Ishikawa (cell line): Measurements from ENCODE around the gene ITGA8.

ENCODE experiments used
- CEBPB ChIP-seq: IDR thresholded peaks from 2 replicates; pipeline ENCODE4 v1.6.1; 2012
- CREB1 ChIP-seq: IDR thresholded peaks from 2 replicates; pipeline ENCODE4 v1.6.1; 2012; ENCODE audit warnings: low read depth
- EGR1 ChIP-seq: IDR thresholded peaks from 2 replicates; pipeline ENCODE4 v1.6.1; 2012
- EP300 ChIP-seq: IDR thresholded peaks from 2 replicates; pipeline ENCODE4 v1.6.1; 2012; ENCODE audit warnings: borderline replicate concordance
- FOXM1 ChIP-seq: IDR thresholded peaks from 2 replicates; pipeline ENCODE4 v1.6.1; 2012; ENCODE audit warnings: low read depth, borderline replicate concordance
- MAX ChIP-seq: IDR thresholded peaks from 2 replicates; pipeline ENCODE4 v1.6.1; 2012
- NFIC ChIP-seq: IDR thresholded peaks from 2 replicates; pipeline ENCODE4 v1.6.1; 2012
- RAD21 ChIP-seq: IDR thresholded peaks from 2 replicates; pipeline ENCODE4 v1.6.1; 2012; ENCODE audit warnings: low read depth
- REST ChIP-seq: IDR thresholded peaks from 2 replicates; pipeline ENCODE4 v1.6.1; 2012; ENCODE audit warnings: low read depth, mild to moderate bottlenecking
- TAF1 ChIP-seq: IDR thresholded peaks from 2 replicates; pipeline ENCODE4 v1.6.1; 2012; ENCODE audit warnings: low read depth, mild to moderate bottlenecking
- TCF12 ChIP-seq: IDR thresholded peaks from 2 replicates; pipeline ENCODE4 v1.6.1; 2012; ENCODE audit warnings: low read depth
- TEAD4 ChIP-seq: IDR thresholded peaks from 2 replicates; pipeline ENCODE4 v1.6.1; 2012
- USF1 ChIP-seq: IDR thresholded peaks from 2 replicates; pipeline ENCODE4 v1.6.1; 2012
- YY1 ChIP-seq: IDR thresholded peaks from 2 replicates; pipeline ENCODE4 v1.6.1; 2012; ENCODE audit warnings: low read depth
- ZBTB7A ChIP-seq: IDR thresholded peaks from 2 replicates; pipeline ENCODE4 v1.6.1; 2012; ENCODE audit warnings: low read depth

The ITGA8 gene

GRCh38 chr10:15624401-15625196 lies 95.1 kb downstream of the ITGA8 start:
- TF ChIP-seq TCF12 (no peak), TEAD4 (no peak), FOXM1 (no peak), ZBTB7A (no peak), EP300 (no peak), RAD21 (no peak), YY1 (no peak), MAX (no peak), TAF1 (no peak), CEBPB (no peak)

GRCh38 chr10:15620836-15621515 lies 98.7 kb downstream of the ITGA8 start:
- TF ChIP-seq ZBTB7A = no peak
- no peak for TF ChIP-seq REST
- no peak for TF ChIP-seq EGR1
- TF ChIP-seq MAX = no peak
- no peak for TF ChIP-seq FOXM1

GRCh38 chr10:15620337-15620736 lies 99.4 kb downstream of the ITGA8 start:
- no peak for TF ChIP-seq TAF1
- no peak for TF ChIP-seq CREB1
- TF ChIP-seq REST = no peak
- TF ChIP-seq TEAD4 = no peak
- TF ChIP-seq NFIC = no peak
- TF ChIP-seq CEBPB = no peak
- no peak for TF ChIP-seq MAX
- no peak for TF ChIP-seq EGR1
- no peak for TF ChIP-seq RAD21

GRCh38 chr10:15609246-15609645 lies 110.5 kb downstream of the ITGA8 start:
- TF ChIP-seq CREB1 (no peak), FOXM1 (no peak), MAX (no peak), TAF1 (no peak), ZBTB7A (no peak), REST (no peak), TEAD4 (no peak), EP300 (no peak)

GRCh38 chr10:15606377-15606776 lies 113.3 kb downstream of the ITGA8 start:
- TF ChIP-seq NFIC (no peak), EP300 (no peak), ZBTB7A (no peak), USF1 (no peak), TAF1 (no peak), CREB1 (no peak), MAX (no peak), YY1 (no peak), TEAD4 (no peak), CEBPB (no peak), FOXM1 (no peak), RAD21 (no peak), TCF12 (no peak), REST (no peak), EGR1 (no peak)
